ENCODE data around the gene ENDOG.
"Not testable (repeated sequence)": the region's sequence is repeated elsewhere in the genome, so short reads cannot be mapped to it uniquely, and the experiment has no call there.

Gene ENDOG

DNA sequence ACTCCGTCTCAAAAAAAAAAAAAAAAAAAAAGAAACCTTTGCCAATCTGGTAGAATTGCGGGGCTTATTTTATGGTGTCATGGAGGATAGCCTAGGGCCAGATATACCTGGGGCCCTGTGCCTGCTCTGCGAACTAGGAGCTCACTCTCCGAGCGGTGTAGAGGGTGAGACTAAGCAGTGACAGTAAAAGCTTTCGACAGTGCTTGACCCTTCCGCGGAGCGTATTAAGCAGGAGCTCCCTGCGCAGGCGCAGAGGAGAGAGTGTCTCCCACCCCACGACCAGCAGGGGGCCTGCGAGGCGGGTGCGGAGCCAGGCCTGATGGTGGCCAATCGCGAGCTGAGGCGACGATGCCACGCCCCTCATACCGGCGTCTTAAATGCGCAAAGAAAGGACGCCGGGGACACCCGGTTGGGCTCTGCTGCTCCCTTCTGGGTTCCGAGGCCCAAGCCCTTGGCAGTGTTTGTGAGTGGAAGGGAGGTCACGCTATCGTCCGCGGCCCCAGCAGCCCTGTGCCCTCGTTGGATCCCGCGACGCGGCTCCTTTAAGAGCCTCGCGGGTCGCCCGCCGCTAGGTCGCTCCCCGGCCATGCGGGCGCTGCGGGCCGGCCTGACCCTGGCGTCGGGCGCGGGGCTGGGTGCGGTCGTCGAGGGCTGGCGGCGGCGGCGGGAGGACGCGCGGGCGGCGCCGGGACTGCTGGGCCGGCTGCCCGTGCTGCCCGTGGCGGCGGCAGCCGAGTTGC lies at the start of gene ENDOG:
TSS of gene ENDOG (plus strand) at position 402 of the 740 bp plus-strand sequence. CDS start at position 587, 185 bp downstream.
- H3K9ac ChIP-seq (ENCODE audit: low read length): no peak within 1 kb of the TSS
- H3K4me1 ChIP-seq (ENCODE audit: insufficient read depth, low read length): peaks cover 10% of the 10 kb centered on the region
- H3K4me3 ChIP-seq (ENCODE audit: low read depth in 1 of 2, low read length in 2 of 2): peak within 1 kb of the TSS; percentile 45 to 47
- H3K36me3 ChIP-seq (ENCODE audit: insufficient read depth, low read length): peaks cover 15% of the 10 kb centered on the region
- no peaks in the 10 kb centered on the region for H3K27me3 ChIP-seq (ENCODE audit: control insufficient read depth in 1 of 2, insufficient read depth in 2 of 2, low read length in 2 of 2)
- H3K9me3 ChIP-seq (ENCODE audit: low read length): no peaks in the 10 kb centered on the region
- H3K27ac ChIP-seq (ENCODE audit: low read depth, low read length): peak within 1 kb of the TSS; percentile 81

DNA sequence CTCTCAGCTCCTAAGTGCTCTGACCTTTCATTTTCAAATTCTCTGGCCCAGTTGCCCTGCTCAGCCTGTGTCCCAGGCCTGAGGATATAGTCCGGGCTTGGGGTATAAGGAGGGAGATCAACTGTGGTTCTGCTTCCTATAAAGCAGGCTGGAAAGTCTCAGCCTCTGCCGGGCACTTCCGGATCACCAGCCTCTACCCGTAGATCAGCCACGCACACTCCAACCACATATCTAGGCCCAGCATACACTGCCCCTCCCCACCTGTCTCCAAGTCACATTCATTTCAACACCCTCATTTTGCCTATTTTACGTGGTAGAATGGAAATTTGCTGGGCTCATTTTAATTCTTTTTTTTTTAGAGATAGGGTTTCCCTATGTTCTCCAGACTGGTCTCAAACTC lies 49.7 kb upstream of the ENDOG start:
- no peak overlapping the region for H3K27ac ChIP-seq (ENCODE audit: low read depth, low read length)
- H3K9me3 ChIP-seq (ENCODE audit: low read length): no peaks in the 10 kb centered on the region
- H3K4me1 ChIP-seq (ENCODE audit: insufficient read depth, low read length): peaks cover 19% of the 10 kb centered on the region
- no peak overlapping the region for H3K4me3 ChIP-seq (ENCODE audit: low read depth in 1 of 2, low read length in 2 of 2)
- no peaks in the 10 kb centered on the region for H3K27me3 ChIP-seq (ENCODE audit: control insufficient read depth in 1 of 2, insufficient read depth in 2 of 2, low read length in 2 of 2)
- peaks cover 11% of the 10 kb centered on the region for H3K36me3 ChIP-seq (ENCODE audit: insufficient read depth, low read length)
- H3K9ac ChIP-seq (ENCODE audit: low read length): no peak overlapping the region

DNA sequence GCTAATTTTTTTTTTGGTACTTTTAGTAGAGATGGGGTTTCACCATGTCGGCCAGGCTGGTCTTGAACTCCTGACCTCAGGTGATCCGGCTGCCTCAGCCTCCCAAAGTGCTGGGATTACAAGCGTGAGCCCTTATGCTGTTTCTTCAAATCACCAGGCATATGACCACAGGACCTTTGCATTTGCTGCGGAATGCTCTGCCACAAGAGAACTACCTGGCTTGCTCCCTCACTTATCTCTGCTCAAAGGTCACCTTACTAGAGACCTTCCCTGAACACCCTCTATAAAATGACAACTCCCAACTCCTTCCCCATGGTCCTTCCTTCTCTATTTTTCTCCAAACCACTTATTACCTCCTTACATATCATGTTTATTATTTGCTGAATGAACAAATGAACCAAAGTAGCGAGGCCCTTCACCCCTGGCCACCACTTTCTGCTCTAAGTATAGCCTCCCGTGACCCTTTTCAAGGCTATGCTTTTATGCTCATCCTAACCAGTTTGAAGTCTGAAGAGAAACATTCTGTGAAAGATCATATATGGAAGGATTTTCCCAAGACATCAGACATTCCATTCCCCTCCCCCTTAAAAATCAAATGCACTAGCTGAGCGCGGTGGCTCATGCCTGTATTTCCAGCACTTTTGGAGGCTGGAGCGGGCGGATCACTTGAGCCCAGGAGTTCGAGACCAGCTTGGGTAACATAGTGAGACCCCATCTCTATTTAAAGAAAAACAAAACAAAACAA lies 47.8 kb upstream of the ENDOG start:
- peaks cover 19% of the 10 kb centered on the region for H3K4me1 ChIP-seq (ENCODE audit: insufficient read depth, low read length)
- peak overlapping the region; percentile 80 for H3K9ac ChIP-seq (ENCODE audit: low read length)
- peak overlapping the region; percentile 86 for H3K27ac ChIP-seq (ENCODE audit: low read depth, low read length)
- H3K9me3 ChIP-seq (ENCODE audit: low read length): no peaks in the 10 kb centered on the region
- no peaks in the 10 kb centered on the region for H3K27me3 ChIP-seq (ENCODE audit: control insufficient read depth in 1 of 2, insufficient read depth in 2 of 2, low read length in 2 of 2)
- H3K36me3 ChIP-seq (ENCODE audit: insufficient read depth, low read length): peaks cover 11% of the 10 kb centered on the region
- H3K4me3 ChIP-seq (ENCODE audit: low read depth in 1 of 2, low read length in 2 of 2): peak overlapping the region; percentile 90 to 93

DNA sequence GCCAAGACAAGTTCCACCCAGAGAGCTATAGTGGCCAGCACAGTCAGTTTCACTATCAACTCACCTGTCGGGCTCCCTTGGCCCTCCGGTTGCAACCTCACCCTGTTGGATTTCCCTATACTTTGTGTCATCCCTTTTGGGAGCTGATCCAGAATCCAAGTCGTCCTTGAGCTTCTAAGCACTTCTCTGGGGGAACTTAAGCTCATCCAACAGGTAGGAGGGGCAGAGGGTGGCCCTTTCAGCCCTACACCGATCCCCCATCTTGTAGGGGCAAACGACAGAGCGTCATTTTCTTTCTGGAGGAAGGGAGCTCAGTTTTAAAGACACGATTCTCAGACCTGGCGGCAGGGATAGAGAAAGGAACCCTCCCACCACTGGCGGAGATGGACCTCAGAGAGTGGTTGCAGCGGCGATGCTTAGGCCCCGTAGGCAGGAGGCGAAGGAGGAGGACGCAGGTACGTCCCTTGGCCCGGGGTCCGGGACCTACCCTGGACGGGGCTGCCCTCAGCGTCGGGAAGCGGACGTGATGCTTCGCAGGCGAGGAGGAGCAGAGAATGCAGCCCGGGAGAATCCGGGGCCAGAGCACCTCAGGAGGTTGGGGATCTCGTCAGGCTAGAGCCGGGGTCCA lies 47.1 kb upstream of the ENDOG start:
- Histone ChIP-seq H3K27ac (ENCODE audit: low read depth, low read length) (peak overlapping the region; percentile 86), H3K9me3 (ENCODE audit: low read length) (no peaks in the 10 kb centered on the region), H3K27me3 (ENCODE audit: control insufficient read depth in 1 of 2, insufficient read depth in 2 of 2, low read length in 2 of 2) (no peaks in the 10 kb centered on the region), H3K4me1 (ENCODE audit: insufficient read depth, low read length) (peaks cover 19% of the 10 kb centered on the region), H3K36me3 (ENCODE audit: insufficient read depth, low read length) (peaks cover 11% of the 10 kb centered on the region), H3K4me3 (ENCODE audit: low read depth in 1 of 2, low read length in 2 of 2) (peak overlapping the region; percentile 90 to 93), H3K9ac (ENCODE audit: low read length) (peak overlapping the region; percentile 80)

DNA sequence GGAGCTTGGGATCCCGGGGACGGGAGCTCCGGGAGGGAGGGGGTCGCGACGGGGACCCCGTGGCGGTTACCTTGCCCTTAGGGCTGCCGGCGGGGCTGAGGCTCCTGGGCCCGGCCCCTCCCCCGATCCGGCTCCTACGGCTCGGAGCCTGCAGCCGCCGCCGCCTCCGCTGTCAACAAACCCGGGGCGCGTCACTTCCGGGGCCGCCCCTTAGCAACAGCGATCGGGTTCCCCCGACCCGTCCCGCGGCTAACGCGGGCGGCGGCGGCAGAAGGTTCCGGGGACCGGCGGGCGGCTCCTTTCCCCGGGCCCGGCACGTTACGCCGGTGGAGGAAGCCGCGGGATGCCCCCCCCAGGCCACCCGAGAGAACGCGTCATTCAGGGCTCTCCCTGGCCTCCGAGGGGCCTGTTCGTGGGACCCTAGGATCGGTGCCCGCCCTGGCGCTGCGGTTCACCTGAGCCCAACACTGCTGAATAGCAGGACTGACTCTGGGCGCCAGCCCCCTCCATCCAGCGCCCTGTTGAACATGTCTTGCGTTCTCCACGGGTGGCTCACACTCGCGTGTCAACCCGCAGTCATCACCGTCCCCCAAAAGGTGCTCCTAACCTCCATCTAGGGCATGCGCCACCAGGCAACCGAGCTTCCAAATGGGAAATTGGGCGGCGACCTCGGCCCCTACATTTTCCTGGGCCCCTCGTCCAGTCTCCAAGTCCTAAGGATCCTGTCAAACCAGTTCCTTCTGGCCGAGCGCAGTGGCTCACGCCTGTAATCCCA lies 46.4 kb upstream of the ENDOG start, which contains the start of gene ZER1:
TSS of gene ZER1 (minus strand) at position 183 of the 775 bp plus-strand sequence. CDS start 16,362 bp downstream, outside the sequence.
- Histone ChIP-seq H3K4me3 (ENCODE audit: low read depth in 1 of 2, low read length in 2 of 2) (peak within 1 kb of the TSS; percentile 90 to 93), H3K9ac (ENCODE audit: low read length) (peak within 1 kb of the TSS; percentile 82), H3K9me3 (ENCODE audit: low read length) (no peaks in the 10 kb centered on the region), H3K36me3 (ENCODE audit: insufficient read depth, low read length) (peaks cover 11% of the 10 kb centered on the region), H3K27me3 (ENCODE audit: control insufficient read depth in 1 of 2, insufficient read depth in 2 of 2, low read length in 2 of 2) (no peaks in the 10 kb centered on the region), H3K4me1 (ENCODE audit: insufficient read depth, low read length) (peaks cover 19% of the 10 kb centered on the region), H3K27ac (ENCODE audit: low read depth, low read length) (peak within 1 kb of the TSS; percentile 86)

DNA sequence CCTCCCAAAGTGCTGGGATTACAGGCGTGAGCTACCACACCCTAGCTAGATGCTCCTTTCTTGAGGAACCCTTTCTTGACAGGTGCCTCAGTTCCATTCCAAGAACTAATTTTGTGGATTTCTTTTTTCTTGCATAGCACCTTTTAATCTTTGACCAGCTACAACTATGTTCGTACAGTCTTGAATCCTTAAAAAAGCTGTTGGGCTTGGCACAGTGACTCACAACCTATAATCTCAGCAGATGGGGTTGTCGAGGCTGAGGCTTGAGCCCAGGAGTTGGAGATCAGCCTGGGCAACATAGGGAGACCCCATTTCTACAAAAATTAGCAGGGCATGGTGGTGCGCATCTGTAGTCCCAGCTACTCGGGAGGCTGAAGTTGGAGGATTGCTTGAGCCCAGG lies 45.3 kb upstream of the ENDOG start:
- Histone ChIP-seq H3K27me3 (ENCODE audit: control insufficient read depth in 1 of 2, insufficient read depth in 2 of 2, low read length in 2 of 2) (no peaks in the 10 kb centered on the region), H3K4me3 (ENCODE audit: low read depth in 1 of 2, low read length in 2 of 2) (no peak overlapping the region), H3K36me3 (ENCODE audit: insufficient read depth, low read length) (peaks cover 4% of the 10 kb centered on the region), H3K4me1 (ENCODE audit: insufficient read depth, low read length) (peaks cover 19% of the 10 kb centered on the region), H3K27ac (ENCODE audit: low read depth, low read length) (no peak overlapping the region), H3K9me3 (ENCODE audit: low read length) (no peaks in the 10 kb centered on the region), H3K9ac (ENCODE audit: low read length) (no peak overlapping the region)

DNA sequence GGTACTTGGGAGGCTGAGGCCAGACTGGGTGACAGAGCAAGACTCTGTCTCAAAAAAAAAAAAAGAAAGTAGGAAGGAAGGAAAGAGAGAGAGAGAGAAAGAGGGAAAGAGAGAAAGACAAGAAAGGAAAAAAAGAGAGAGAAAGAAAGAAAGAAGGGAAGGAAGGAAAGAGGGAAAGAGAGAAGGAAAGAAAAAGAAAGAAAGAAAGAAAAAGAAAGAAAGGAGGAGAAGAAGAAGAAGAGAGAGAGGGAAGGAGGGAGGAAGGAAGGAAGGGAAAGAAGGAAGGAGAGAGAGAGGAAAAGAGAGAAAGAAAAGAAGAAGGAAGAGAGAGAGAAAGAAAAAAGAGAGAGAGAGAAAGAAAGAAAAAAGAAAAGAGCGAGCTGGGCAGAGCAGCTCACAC lies 43.5 kb upstream of the ENDOG start:
- H3K9me3 ChIP-seq (ENCODE audit: low read length): no peaks in the 10 kb centered on the region
- peaks cover 14% of the 10 kb centered on the region for H3K4me1 ChIP-seq (ENCODE audit: insufficient read depth, low read length)
- no peak overlapping the region for H3K4me3 ChIP-seq (ENCODE audit: low read depth in 1 of 2, low read length in 2 of 2)
- no peak overlapping the region for H3K27ac ChIP-seq (ENCODE audit: low read depth, low read length)
- H3K36me3 ChIP-seq (ENCODE audit: insufficient read depth, low read length): no peaks in the 10 kb centered on the region
- H3K9ac ChIP-seq (ENCODE audit: low read length): no peak overlapping the region
- no peaks in the 10 kb centered on the region for H3K27me3 ChIP-seq (ENCODE audit: control insufficient read depth in 1 of 2, insufficient read depth in 2 of 2, low read length in 2 of 2)

DNA sequence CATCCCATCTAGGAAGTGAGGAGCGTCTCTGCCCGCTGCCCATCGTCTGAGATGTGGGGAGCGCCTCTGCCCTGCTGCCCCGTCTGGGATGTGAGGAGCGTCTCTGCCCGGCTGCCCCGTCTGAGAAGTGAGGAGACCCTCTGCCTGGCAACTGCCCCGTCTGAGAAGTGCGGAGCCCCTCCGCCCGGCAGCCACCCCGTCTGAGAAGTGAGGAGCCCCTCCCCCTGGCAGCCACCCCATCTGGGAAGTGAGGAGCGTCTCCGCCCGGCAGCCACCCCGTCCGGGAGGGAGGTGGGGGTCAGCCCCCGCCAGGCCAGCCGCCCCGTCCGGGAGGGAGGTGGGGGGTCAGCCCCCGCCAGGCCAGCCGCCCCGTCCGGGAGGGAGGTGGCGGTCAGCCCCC lies 38.2 kb upstream of the ENDOG start:
- H3K36me3 ChIP-seq (ENCODE audit: insufficient read depth, low read length); H3K9ac ChIP-seq (ENCODE audit: low read length); H3K27ac ChIP-seq (ENCODE audit: low read depth, low read length); H3K4me1 ChIP-seq (ENCODE audit: insufficient read depth, low read length); H3K4me3 ChIP-seq (ENCODE audit: low read depth in 1 of 2, low read length in 2 of 2); H3K9me3 ChIP-seq (ENCODE audit: low read length); H3K27me3 ChIP-seq (ENCODE audit: control insufficient read depth in 1 of 2, insufficient read depth in 2 of 2, low read length in 2 of 2): not testable (repeated sequence)

DNA sequence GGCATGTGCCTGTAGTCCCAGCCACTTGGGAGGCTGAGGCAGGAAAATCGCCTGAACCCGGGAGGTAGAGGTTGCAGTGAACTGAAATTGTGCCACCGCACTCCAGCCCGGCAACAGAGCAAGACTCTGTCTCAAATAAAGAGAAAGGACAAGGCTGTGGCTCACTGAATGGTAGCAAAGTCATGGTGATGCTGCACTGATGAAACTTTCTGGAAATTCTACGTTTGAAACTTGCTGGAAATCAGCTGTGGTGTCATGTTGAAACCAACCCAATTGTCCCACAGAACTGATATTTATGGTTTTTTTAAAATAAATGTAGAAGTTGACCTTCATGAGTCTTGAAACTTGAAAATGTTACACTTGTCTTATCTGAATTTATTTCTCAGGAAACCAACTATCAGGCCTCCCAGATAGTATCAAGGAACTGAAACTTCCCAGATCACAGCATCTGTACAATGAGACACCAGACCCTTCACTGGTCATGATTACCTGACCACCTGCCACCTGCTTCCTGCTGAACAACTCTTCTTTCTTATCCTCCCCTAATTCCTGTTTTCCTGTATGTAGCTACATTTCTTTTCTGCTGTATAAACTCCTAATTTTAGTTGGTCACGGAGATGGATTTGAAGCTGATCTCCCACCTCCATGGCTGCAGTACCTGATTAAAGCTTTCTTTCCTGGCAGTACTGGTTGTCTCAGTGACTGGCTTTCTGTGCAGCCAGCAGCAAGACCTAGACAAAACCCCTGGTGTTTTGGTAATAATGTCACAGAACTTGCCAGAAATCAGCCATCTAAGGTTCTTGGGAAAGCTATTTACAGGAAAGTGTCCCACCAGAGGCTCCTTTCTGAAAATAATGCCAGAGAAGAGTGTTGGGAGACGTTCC lies 36.9 kb upstream of the ENDOG start:
- Histone ChIP-seq H3K4me3 (ENCODE audit: low read depth in 1 of 2, low read length in 2 of 2) (no peak overlapping the region), H3K36me3 (ENCODE audit: insufficient read depth, low read length) (no peaks in the 10 kb centered on the region), H3K27ac (ENCODE audit: low read depth, low read length) (no peak overlapping the region), H3K9ac (ENCODE audit: low read length) (no peak overlapping the region), H3K4me1 (ENCODE audit: insufficient read depth, low read length) (peaks cover 2% of the 10 kb centered on the region), H3K27me3 (ENCODE audit: control insufficient read depth in 1 of 2, insufficient read depth in 2 of 2, low read length in 2 of 2) (no peaks in the 10 kb centered on the region), H3K9me3 (ENCODE audit: low read length) (no peaks in the 10 kb centered on the region)

DNA sequence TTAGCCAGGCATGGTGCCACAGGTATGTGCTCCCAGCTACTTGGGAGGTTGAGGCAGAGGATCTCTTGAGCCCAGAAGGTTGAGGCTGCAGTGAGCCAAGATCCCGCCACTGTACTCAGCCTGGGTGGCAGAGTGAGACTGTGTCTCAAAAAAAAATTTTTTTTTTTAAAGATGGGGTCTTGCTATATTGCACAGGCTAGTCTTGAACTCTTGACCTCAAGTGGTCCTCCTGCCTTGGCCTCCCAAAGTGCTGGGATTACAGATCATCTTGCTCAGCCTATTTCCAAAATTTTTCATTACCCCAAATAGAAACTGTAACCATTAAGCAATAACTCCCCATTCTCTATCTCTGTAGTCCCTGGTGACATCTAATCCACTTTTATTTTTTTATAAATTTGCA lies 35.6 kb upstream of the ENDOG start:
- Histone ChIP-seq H3K9ac (ENCODE audit: low read length) (no peak overlapping the region), H3K27ac (ENCODE audit: low read depth, low read length) (no peak overlapping the region), H3K4me1 (ENCODE audit: insufficient read depth, low read length) (peaks cover 5% of the 10 kb centered on the region), H3K27me3 (ENCODE audit: control insufficient read depth in 1 of 2, insufficient read depth in 2 of 2, low read length in 2 of 2) (no peaks in the 10 kb centered on the region), H3K9me3 (ENCODE audit: low read length) (no peaks in the 10 kb centered on the region), H3K36me3 (ENCODE audit: insufficient read depth, low read length) (no peaks in the 10 kb centered on the region), H3K4me3 (ENCODE audit: low read depth in 1 of 2, low read length in 2 of 2) (no peak overlapping the region)

Data from muscle layer of colon (tissue), 2 donors.